Hepatocyte (in vitro differentiated cells): ENCODE measurements around the gene AP2A2.

ENCODE experiments used
- EZH2 ChIP-seq: fragments of 200-600 bp; sonication (generic); IDR thresholded peaks from 2 replicates; pipeline ENCODE4 v1.6.1; 2016; ENCODE audit warnings: antibody characterized with exemption, mild to moderate bottlenecking, borderline replicate concordance
- TF ChIP-seq, protein P1 (sequence below): fragments of 200-600 bp; sonication (generic); IDR thresholded peaks from 2 replicates; pipeline ENCODE4 v1.5.1; 2016; ENCODE audit warnings: antibody characterized with exemption, mild to moderate bottlenecking; ENCODE audit not compliant: poor library complexity

GRCh38 chr11:984546-984945, 58.9 kb downstream of the AP2A2 start:
- TF ChIP-seq, protein P1, sequence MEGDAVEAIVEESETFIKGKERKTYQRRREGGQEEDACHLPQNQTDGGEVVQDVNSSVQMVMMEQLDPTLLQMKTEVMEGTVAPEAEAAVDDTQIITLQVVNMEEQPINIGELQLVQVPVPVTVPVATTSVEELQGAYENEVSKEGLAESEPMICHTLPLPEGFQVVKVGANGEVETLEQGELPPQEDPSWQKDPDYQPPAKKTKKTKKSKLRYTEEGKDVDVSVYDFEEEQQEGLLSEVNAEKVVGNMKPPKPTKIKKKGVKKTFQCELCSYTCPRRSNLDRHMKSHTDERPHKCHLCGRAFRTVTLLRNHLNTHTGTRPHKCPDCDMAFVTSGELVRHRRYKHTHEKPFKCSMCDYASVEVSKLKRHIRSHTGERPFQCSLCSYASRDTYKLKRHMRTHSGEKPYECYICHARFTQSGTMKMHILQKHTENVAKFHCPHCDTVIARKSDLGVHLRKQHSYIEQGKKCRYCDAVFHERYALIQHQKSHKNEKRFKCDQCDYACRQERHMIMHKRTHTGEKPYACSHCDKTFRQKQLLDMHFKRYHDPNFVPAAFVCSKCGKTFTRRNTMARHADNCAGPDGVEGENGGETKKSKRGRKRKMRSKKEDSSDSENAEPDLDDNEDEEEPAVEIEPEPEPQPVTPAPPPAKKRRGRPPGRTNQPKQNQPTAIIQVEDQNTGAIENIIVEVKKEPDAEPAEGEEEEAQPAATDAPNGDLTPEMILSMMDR = no peak
- no peak for TF ChIP-seq EZH2
